ENCODE measurements around the gene DES. TPM values are rescaled to one million over a fixed set of nuclear protein-coding genes. Genes with fewer than 3 reads are reported as not detected.
"Not testable (repeated sequence)": the region's sequence is repeated elsewhere in the genome, so short reads cannot be mapped to it uniquely, and the experiment has no call there.

Gene DES
- total RNA-seq: not detected in 2 replicates

DNA sequence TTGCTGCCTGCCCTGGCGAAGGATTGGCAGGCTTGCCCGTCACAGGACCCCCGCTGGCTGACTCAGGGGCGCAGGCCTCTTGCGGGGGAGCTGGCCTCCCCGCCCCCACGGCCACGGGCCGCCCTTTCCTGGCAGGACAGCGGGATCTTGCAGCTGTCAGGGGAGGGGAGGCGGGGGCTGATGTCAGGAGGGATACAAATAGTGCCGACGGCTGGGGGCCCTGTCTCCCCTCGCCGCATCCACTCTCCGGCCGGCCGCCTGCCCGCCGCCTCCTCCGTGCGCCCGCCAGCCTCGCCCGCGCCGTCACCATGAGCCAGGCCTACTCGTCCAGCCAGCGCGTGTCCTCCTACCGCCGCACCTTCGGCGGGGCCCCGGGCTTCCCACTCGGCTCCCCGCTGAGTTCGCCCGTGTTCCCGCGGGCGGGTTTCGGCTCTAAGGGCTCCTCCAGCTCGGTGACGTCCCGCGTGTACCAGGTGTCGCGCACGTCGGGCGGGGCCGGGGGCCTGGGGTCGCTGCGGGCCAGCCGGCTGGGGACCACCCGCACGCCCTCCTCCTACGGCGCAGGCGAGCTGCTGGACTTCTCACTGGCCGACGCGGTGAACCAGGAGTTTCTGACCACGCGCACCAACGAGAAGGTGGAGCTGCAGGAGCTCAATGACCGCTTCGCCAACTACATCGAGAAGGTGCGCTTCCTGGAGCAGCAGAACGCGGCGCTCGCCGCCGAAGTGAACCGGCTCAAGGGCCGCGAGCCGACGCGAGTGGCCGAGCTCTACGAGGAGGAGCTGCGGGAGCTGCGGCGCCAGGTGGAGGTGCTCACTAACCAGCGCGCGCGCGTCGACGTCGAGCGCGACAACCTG is at the start of gene DES:
TSS of gene DES (plus strand) at position 223 of the 857 bp plus-strand sequence. CDS start at position 309, 86 bp downstream.
- intact Hi-C loops (cut with micrococcal nuclease): no loop called here

DNA sequence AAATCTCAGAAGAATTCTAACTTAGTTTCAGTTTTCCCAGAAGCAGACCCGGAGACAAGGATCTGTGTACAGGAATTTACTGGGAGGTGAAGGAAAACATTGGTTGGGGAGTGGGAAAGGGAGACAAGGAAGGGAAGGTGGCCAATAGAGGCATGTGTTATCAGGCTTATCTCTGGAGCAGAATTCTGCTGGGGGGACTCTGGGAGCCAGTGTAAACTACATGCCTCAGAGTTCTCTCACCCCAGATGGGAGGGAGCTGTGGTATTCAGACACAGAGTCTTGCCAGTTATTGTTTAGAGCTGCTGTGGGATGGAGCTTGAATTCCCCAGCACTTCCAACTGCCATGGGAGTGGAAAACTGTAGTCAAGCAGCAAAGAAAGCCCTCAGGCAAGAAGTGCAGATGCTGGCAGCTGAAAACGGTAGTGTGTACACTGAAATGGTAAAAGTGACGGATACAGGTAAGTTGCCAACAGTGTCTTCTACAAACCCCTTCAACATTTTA is 49.4 kb upstream of the DES start:
- intact Hi-C loops (cut with micrococcal nuclease): no loop called here

DNA sequence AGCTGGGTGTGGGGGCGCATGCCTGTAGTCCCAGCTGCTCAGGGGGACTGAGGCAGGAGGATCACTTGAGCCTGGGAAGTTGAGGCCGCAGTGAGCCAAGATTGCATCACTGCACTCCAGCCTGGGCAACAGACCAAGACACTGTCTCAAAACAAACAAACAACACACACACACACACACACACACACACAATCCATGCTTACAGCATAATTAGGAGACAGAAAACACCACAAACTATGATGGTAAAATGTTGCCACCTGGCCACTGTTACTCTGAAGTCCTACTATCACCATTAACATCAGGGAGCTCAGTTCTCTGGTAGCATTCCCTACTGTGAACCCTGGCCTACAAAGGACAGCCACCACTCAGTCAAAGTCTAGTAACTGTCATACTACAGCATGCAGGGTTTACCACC is 48.7 kb upstream of the DES start:
- intact Hi-C loops (cut with micrococcal nuclease): no loop called here

DNA sequence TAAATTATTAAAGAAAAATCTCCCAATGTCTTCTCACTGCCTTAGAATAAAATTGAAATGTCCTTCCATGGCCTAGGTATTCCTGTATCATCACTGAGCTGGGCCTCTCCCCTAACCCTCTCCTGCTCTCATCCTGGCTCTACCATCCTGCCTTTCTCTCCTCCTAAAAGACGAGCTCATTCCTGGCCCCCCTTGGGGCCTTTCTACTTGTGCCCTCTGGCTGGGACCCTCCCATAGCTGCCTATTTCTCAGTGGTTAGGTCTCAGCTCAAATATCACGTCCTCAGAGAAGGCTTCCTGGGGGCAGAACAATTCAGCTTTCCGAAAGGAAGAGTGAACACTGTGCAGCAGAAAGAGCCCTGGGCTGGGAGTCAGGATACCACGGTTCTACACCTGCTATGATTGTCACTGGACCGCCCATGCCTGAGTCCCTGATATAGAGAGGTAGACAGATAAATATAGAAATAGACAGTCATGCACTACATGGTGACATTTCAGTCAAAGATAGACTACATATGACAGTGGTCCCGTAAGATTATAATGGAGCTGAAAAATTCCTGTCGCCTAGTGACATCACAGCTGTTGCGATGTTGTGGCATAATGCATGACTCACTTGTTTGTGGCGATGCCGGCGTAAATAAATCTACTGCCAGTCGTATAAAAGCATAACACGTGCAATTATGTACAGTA is 39.9 kb upstream of the DES start:
- intact Hi-C loops (cut with micrococcal nuclease): no loop called here

DNA sequence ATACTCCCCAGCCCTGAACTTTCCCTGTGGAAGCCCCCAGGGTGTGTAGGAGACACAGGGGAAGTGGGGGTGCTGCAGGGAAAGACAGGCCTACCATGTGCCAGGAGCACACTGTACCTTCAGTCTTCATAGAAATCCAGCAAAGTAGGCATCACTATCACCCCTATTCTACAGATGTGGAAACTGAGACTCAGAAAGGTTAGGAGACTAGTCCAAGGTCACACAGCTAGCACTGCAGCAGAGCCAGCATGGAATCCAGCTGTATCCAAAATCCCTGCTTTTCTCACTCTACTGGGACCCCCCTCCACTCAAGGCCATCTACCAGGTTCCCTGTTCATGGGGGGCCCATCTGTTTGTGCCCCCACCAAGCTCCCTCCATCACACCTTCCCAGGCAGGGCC is 37.3 kb upstream of the DES start:
- intact Hi-C loops (cut with micrococcal nuclease): no loop called here

DNA sequence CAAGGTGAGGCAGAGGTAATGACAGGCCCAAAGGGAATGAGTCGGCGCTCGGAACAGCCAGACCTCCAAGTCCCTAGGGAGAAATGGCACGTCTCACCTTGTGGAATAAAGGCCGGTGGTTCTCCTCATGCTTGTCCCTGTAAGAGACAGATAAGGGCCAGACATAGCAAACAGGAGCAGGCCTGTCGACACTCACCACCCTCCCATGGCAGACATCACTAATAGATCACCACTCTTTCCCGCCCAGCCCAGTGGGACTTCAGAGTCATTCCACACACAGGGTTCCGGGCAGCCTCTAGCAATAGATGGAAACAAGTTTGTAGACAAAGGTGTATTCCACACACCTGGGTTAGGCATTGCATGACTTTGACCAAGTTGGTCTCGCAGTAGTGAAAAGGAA is 36.7 kb upstream of the DES start:
- intact Hi-C loops (cut with micrococcal nuclease): no loop called here

DNA sequence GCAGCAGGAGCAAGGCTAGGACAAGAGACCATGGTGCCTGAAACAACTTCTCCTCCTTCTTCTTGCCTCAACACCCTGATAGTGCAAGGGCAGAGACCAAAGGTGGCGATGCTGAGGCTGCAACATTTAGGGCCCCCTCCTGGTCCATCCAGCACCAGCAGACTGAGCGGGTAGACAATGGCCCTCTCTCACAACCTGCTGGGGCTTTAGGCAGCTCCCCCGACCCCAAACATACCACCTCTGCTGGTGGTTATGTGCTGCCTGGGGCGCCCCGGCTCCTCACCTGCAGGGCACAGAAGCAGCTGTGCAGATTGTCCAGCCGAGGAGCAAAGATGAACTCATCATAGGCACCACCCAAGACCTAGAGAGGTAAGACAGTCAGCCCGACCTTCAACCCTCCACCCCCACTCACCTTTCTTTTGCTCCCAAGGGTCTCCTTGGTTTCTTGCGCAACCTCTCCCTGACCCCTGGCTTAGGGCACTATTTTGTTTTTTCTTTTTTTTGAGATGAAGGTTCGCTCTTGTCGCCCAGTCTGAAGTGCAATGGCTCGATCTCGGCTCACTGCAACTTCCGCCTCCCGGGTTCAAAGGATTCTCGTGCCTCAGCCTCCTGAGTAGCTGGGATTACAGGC is 34.0 kb upstream of the DES start:
- intact Hi-C loops (cut with micrococcal nuclease): no loop called here

DNA sequence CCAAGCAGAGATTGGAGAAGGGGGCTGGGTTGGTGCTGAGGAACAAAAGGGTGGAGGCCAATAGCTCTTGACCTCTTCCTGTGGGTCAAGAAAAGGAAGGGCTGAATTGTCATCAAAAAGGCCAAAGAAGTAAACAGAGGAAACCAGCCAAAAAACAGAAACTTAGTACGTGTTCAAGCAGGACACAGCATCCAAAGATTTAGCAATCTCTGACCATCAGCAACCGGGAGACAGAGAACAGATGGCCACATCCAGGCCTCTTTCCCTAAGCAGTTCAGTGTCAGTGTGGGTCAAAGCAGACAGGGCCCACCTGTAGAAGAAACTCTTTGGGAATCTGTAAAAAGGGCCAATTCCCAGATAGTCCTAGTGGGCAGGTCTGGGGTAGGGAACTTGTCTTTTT is 33.3 kb upstream of the DES start:
- intact Hi-C loops (cut with micrococcal nuclease): loop anchor here (5.0 kb wide), 1 partner anchor 713 kb away; the partner anchor contains the start of genes RNF25 and STK36

DNA sequence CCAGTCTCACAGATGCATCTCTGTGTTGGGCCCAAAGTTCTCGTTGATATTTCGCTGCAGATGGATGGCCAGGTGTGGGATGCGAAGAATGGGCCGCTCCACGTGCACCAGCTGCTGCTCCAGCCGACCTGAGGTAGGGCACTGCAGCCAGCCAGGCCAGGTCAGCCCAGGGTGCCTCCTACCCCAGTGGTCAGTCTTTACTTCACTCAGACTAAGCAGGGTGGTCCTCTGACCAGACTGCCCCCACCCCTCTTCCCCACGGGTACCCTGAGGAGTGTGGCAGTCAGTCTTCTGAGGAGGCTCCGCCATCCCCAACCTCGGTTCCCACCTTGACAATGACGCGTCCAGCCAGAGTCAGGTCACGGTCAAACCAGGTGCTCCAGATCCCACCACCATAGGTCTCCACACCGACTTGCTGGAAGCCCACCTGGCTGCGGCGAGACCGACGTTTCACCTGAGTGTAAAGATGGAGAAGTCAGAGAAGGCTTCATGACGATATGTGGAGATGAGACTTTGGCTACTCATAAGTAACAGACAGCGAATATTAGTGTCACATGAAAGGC is 32.1 kb upstream of the DES start:
- intact Hi-C loops (cut with micrococcal nuclease): loop anchor here (5.0 kb wide), 1 partner anchor 714 kb away; the partner anchor contains the start of genes RNF25 and STK36

DNA sequence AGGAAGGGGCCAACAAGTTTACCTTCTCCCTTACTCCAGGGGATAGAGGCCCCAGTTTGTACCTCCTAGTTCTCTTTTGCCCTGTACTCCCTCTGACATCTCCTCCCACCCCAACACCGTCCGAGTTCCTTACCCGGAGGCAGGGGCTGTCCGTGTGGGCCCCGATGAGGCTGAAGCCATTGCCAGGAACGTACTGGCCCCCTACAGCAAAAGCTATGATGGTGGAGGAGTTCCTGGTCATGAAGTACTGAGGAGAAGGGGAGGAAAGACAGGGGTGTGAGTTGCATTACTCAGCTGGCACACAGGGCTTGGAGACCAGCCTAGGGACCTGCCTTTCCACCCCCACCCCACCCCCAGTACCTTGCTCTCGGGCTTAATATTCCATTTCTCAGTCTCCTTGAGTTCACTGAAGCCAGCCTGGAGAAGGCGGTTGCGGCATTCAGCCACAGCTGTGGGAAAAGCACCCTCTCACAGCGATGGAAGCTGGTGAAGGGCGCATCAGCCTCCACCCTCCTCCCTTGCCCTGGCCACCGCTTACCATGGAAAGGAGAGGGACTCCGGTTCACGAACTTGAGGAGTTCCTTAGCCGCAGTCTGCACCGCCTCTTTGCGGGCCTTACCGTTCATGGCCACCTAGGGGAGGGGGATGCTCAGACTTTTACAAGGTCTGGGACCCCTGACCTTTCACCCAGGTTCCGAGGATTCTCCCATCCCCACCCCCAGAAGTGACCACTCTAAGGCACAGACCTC is 31.5 kb upstream of the DES start:
- intact Hi-C loops (cut with micrococcal nuclease): loop anchor here (1.0 to 5.0 kb wide), 3 partner anchors 676 to 1099 kb away; partner anchors contain the start of genes RNF25, STK36 and TTLL4

DNA sequence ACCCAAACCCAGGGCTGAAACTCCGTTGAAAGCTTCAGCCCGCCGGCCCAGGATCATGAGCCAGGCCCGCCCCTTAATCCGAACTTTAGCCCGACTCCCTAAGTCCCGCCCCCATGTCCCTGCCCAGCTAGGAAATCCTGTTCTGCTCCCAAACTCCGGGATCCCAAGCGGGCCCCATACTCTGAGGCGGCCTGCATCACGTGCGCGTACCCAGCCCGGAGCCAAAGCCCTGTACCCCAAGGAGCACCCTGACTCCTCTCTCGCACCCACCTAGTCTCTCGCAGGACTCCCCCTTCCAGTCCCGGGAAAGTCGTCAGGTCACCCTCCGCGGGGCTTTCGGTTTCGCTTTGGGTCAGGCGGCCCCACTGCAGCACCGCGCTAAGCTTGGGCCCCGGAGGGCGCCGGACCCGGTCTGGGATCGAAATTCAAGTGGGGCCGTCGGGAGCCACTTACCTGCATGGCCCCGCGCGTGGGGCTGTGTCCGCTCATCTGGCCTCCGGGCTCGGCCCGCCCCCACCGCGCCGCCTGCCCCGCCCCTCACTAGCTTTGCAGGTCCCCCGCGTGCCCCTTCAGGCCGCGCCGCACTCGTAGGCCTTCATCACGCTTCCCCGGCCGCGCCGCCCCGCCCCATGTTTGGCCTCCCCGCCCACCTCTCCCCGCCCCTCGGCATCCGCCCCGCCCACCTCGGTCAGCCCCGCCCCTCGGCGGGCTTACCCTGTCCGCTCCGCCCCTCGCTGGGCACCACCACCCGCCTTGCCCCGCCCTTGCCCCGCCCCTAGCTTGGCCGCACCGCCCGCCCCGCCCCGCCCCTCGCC is 30.7 kb upstream of the DES start, which contains the start of gene DNPEP:
TSS of gene DNPEP (minus strand) at position 607 of the 815 bp plus-strand sequence. CDS start at position 489, 118 bp downstream.
- intact Hi-C loops (cut with micrococcal nuclease): loop anchor here (1.0 to 5.0 kb wide), 19 partner anchors 93 to 1100 kb away; partner anchors contain the start of genes BCS1L, CHPF, CNOT9 and CTDSP1

DNA sequence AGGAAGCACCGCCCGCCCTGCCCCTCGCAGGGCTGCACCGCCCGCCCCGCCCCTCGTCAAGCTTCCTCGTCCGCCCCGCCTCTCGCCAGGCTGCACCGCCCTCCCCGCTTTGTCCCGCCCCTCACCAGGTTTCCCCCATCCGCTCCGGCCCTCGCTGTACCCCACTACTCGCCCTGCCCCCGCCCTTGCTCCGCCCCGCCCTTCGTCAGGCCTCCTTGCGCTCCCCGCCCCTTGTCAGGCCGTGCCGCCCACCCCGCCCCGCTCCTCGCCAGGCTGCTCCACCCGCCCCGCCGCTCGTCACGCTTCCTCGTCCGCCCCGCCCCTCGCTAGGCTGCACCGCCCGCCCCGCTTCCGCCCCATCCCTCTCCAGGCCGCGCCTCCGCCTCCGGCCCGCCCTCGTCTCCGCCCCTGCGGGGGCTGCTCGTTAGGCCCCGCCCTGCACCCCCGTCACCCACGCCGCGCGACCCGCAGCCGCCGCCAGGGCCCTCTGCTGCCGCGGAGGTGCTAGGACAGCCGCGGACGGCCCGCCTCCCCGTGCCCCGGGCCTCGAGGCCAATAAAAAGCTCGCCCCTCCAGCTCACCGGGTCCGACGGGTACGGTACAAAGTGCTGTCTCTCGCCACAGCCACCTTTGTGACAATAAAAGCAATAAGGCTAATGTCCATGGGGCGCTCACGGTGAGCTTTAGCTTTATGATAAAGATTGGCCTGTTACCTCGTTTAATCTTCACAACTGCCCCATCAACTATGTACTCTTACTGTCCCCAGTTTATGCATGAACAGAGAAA is 29.9 kb upstream of the DES start:
- intact Hi-C loops (cut with micrococcal nuclease): loop anchor here (1.0 to 5.0 kb wide), 17 partner anchors 94 to 989 kb away; partner anchors contain the start of genes BCS1L, CHPF, CNOT9 and CTDSP1

DNA sequence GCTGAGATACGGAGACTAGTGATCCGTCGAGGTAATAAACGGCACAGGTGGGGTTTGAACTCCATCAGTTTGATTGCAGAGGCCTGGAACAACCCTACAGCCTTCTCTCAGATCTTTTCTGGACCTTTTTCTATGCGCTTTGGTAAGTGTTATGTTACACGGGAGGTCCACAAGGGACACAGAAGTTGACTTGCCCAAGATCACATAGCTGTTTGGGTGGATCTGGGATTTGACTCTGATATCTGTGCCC is 29.3 kb upstream of the DES start:
- intact Hi-C loops (cut with micrococcal nuclease): loop anchor here (1.0 to 5.0 kb wide), 17 partner anchors 95 to 990 kb away; partner anchors contain the start of genes BCS1L, CHPF, CNOT9 and CTDSP1

DNA sequence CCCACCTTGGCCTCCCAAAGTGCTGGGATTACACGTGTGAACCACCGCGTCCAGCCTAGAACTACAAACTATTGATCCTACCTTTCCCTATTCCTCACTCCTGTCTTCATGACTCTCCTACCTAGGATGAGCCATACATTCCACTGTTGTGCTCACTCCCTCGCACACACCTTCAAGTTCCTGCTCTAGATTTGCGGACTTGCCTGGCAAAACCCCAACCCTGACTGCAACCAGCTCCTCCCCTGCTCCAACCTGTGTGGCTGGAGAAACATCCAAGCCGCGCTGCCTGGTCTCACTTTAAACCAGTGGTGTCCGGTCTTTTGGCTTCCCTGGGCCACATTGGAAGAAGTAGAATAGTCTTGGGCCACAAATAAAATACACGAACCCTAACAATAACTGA is 25.4 kb upstream of the DES start:
- intact Hi-C loops (cut with micrococcal nuclease): no loop called here

DNA sequence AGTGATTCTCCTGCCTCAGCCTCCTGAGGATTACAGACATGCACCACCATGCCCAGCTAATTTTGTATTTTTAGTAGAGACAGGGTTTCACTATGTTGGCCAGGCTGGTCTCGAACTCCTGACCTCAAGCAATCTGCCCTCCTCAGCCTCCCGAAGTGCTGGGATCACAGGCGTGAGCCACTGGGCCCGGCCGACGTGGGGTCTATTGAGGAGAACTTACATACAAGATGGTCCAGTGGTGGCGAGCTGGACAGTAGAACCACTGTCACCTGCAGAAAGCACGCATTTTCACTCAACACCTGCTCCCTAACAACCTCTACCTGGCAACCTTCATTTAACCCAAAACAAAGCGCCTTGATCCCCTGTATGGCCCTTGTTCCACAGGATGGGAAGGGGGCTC is 23.1 kb upstream of the DES start:
- intact Hi-C loops (cut with micrococcal nuclease): not testable (repeated sequence)

DNA sequence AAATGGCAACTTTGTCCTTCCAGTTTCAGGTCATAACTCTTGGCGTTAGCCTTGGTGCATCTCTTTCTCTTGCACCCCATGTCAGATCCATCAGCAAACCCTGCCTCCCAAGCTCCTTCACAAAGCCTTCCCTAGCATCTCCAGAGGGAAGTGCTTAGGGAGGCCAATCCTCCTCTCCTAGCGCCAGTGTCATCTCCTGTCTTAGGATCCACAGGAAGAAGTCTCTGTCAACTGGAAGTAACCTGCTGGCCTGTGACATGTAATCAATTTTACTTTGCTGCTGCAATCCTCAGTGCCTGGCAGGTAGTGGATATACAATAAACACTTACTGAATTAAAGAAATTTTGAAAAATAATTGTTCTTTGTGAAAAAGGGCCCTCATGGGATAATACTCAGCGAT is 22.6 kb upstream of the DES start:
- intact Hi-C loops (cut with micrococcal nuclease): no loop called here

DNA sequence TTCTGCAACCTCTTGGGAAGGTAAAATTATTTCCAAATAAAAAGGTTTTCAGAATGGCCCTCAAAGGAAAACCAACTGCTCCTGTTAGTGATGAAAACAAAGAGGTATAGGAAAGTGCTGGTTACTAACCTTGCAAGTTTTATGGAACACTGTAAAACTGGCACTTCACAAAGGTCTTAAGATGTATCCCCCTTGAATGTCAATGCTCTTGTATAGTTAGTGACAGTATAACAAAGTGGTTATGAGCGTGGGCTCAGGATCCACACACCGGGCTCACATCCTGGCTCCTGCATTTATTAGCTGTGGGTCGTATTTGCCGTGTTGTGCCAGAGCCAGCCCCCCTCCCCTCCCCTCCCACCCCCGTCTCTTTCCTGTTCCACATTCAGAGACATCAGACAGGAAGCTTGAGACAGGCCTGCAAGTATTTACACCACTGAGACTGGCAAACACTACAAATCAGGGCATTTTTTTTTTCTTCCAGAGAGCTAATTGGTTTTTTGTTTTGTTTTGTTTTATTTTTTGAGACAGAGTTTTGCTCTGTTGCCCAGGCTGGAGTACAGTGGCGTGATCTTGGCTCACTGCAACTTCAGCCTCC is 21.2 kb upstream of the DES start:
- intact Hi-C loops (cut with micrococcal nuclease): no loop called here

DNA sequence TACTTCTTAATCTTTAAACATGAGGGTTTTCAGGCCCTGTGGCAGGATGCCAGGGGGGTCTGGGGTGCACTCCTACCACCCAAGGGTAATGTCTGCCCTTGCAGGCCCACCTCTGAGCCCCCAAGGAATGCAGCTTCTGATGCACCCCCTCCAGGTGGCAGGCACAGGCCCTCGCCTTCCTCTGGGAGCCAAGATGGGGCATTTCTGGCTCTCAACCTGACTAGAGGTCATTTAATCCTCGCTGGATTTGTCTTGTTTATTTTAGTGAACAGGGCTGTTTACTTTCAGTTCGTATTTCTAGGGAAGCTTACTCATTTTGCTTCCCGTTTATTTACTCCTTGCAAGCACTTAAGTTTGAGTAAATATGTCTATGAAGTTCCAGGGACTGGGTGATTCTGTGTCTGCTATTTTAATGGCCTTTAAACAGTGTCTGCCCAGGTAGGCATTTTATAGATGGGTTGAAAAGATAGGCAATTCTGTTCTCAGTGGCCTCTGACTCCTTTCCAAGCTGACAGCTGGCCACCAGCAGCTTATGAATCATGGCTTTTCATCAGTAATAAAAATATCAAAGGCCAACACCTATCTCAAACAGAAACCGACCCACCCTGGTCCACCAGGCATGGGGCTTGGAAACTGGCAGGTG is 19.3 kb upstream of the DES start:
- intact Hi-C loops (cut with micrococcal nuclease): no loop called here

Data from T-helper 1 cell treated with Interleukin-12 subunit alpha and Interleukin-12 subunit beta and Interleukin-4 antibody, amounts not matched to agents 30 ng/mL and 1 ng/mL, for 36 hours (primary cell).